Measurements from ENCODE around the gene LARGE1.

Gene LARGE1

DNA sequence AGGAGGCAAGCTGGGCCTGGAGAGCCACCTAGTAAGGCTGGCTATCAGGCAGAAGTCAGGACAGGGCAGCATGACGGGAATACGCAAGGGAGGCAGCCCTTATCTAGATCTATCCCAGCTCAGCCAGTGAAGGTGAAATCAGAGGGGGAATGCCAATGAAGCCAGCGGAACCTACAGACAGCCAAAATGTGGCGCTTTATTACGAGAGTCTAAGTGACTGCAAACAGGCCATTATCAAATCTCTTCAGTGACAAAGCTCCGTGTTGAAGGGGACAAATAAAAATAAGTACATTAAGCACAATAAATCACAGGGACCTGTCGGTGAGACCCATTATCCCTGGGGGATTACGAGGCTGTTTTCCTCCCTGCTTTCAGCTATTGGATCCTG lies 22.8 kb downstream of the LARGE1 start:
- ATAC-seq, result no peak
- peaks cover 26% of the 10 kb centered on the region for H3K4me1 Mint-ChIP-seq
- no peak overlapping the region for H3K4me3 Mint-ChIP-seq
- peaks cover 3% of the 10 kb centered on the region for H3K9me3 Mint-ChIP-seq
- H3K36me3 Mint-ChIP-seq, result peaks cover 6% of the 10 kb centered on the region
- H3K27ac Mint-ChIP-seq, result peak overlapping the region; percentile 85
- H3K27me3 Mint-ChIP-seq, result no peaks in the 10 kb centered on the region

- Mint-ChIP-seq H3K36me3 (peaks cover 6% of the 10 kb centered on the region), H3K4me3 (peak overlapping the region; percentile 46), H3K4me1 (peaks cover 26% of the 10 kb centered on the region), H3K9me3 (peaks cover 3% of the 10 kb centered on the region), H3K27ac (peak overlapping the region; percentile 85), H3K27me3 (no peaks in the 10 kb centered on the region)
- peak; percentile 76 for ATAC-seq
Observed at GRCh38 chr22:33896575-33897447, 23.5 kb downstream of the LARGE1 start.

- H3K4me1 Mint-ChIP-seq, result peaks cover 26% of the 10 kb centered on the region
- peak overlapping the region; percentile 44 for H3K4me3 Mint-ChIP-seq
- H3K9me3 Mint-ChIP-seq, result peaks cover 3% of the 10 kb centered on the region
- peaks cover 6% of the 10 kb centered on the region for H3K36me3 Mint-ChIP-seq
- peak; percentile 70 for ATAC-seq
- no peaks in the 10 kb centered on the region for H3K27me3 Mint-ChIP-seq
- peak overlapping the region; percentile 85 for H3K27ac Mint-ChIP-seq
Observed at GRCh38 chr22:33896154-33896553, 24.1 kb downstream of the LARGE1 start.

GRCh38 chr22:33895444-33895843 lies 24.8 kb downstream of the LARGE1 start:
- Mint-ChIP-seq H3K27ac (peak overlapping the region; percentile 85), H3K4me1 (peaks cover 26% of the 10 kb centered on the region)

DNA sequence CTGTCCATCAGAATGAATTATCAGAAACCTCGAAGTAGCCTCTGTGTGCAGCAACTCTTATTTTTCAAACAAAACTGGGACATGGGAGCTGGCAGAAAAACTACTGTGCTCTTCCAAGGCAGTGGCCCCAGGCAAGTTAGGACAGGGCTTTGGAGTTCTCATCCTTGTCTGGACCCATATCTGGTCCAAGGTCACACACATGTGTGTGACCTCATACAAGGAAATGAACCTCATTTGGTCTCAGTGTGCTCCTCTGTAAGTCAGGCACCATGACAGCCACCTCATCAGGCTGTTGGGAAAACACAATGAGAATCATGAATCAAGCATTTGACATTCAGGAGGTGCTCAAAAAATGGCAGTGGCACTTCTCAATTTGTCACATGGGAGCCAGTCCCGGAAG lies 25.8 kb downstream of the LARGE1 start:
- Mint-ChIP-seq H3K36me3 (peaks cover 6% of the 10 kb centered on the region), H3K4me1 (peaks cover 32% of the 10 kb centered on the region), H3K27ac (no peak overlapping the region), H3K4me3 (no peak overlapping the region), H3K27me3 (no peaks in the 10 kb centered on the region), H3K9me3 (peaks cover 3% of the 10 kb centered on the region)
- ATAC-seq, result no peak

More at GRCh38 chr22:33895444-33895843, 24.8 kb downstream of the LARGE1 start:
- Mint-ChIP-seq H3K36me3 (peaks cover 6% of the 10 kb centered on the region), H3K9me3 (peaks cover 3% of the 10 kb centered on the region), H3K27me3 (no peaks in the 10 kb centered on the region), H3K4me3 (no peak overlapping the region)
- ATAC-seq, result no peak

GRCh38 chr22:33894036-33894435 lies 26.2 kb downstream of the LARGE1 start:
- peaks cover 3% of the 10 kb centered on the region for H3K9me3 Mint-ChIP-seq
- no peak overlapping the region for H3K27ac Mint-ChIP-seq
- H3K36me3 Mint-ChIP-seq, result peaks cover 6% of the 10 kb centered on the region
- H3K4me1 Mint-ChIP-seq, result peaks cover 37% of the 10 kb centered on the region
- no peaks in the 10 kb centered on the region for H3K27me3 Mint-ChIP-seq
- no peak for ATAC-seq
- no peak overlapping the region for H3K4me3 Mint-ChIP-seq

- ATAC-seq, result no peak
- peaks cover 40% of the 10 kb centered on the region for H3K4me1 Mint-ChIP-seq
- no peaks in the 10 kb centered on the region for H3K27me3 Mint-ChIP-seq
- peaks cover 3% of the 10 kb centered on the region for H3K9me3 Mint-ChIP-seq
- H3K36me3 Mint-ChIP-seq, result peaks cover 6% of the 10 kb centered on the region
- no peak overlapping the region for H3K4me3 Mint-ChIP-seq
- H3K27ac Mint-ChIP-seq, result no peak overlapping the region
Observed at GRCh38 chr22:33893512-33893911, 26.8 kb downstream of the LARGE1 start.

GRCh38 chr22:33891992-33892391 lies 28.3 kb downstream of the LARGE1 start:
- no peak for ATAC-seq
- peaks cover 3% of the 10 kb centered on the region for H3K9me3 Mint-ChIP-seq
- H3K27me3 Mint-ChIP-seq, result no peaks in the 10 kb centered on the region
- peaks cover 6% of the 10 kb centered on the region for H3K36me3 Mint-ChIP-seq
- no peak overlapping the region for H3K27ac Mint-ChIP-seq
- peaks cover 28% of the 10 kb centered on the region for H3K4me1 Mint-ChIP-seq
- no peak overlapping the region for H3K4me3 Mint-ChIP-seq

DNA sequence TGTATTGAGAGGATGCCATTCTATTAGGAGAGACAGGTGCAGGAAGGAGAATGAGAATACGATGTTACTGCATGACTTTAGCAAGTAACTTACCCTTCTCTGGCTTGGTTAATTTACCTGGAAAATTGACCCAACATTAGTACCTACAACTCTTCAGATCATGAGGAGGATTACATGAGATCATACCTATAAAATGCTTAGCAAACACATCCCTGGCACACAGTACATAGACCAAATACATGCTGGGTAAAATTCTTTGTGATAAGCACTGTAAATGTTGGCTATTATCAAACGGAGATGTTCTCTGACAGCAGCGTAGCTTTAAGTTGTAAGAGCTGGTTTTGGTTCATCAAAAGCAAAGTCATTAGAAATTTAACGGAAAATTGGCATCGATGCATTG lies 28.8 kb downstream of the LARGE1 start:
- Mint-ChIP-seq H3K27ac (no peak overlapping the region), H3K27me3 (no peaks in the 10 kb centered on the region), H3K4me1 (peaks cover 23% of the 10 kb centered on the region), H3K9me3 (peaks cover 3% of the 10 kb centered on the region), H3K36me3 (peaks cover 6% of the 10 kb centered on the region), H3K4me3 (no peak overlapping the region)
- ATAC-seq, result no peak

DNA sequence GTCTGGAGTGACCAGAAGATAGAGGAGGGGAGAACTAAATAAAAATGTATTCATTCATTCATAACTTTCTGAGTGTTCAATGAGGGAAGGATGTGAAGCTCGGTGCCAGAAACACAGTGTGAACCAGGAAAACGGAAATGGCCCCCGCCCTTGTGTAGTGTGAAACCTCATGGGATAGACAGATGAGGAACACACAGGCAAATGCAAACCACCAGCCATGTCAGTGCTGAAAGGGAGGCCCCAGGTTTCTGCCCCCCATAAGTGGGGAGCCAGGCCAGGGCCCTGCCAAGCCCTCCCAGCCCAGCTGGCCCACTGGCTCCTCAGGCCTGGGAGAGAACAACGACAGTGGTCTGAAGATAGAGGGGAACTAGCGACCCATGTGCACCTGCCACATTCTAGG lies 30.5 kb downstream of the LARGE1 start:
- Mint-ChIP-seq H3K4me1 (peaks cover 20% of the 10 kb centered on the region), H3K4me3 (no peak overlapping the region), H3K36me3 (no peaks in the 10 kb centered on the region), H3K27ac (no peak overlapping the region), H3K9me3 (no peaks in the 10 kb centered on the region), H3K27me3 (no peaks in the 10 kb centered on the region)
- ATAC-seq, result no peak

DNA sequence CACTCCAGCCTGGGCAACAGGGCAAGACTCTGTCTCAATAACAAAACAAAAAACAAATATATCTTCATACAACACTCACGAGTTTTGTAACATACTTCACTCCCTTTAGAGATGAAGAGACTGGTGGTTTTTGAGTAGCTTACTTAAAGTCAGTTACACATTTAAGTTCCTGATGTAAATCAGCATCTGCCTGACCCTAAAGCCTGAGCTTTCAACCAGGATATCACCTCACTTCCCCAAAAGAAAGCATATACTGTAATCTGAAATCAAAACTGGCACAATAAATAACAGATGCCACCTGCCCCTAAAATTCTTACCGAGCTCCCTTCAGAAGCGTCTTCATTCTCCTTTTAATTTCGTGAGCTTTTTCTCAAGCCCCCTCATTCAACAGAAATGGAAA lies 31.5 kb downstream of the LARGE1 start:
- H3K4me3 Mint-ChIP-seq, result no peak overlapping the region
- ATAC-seq, result no peak

GRCh38 chr22:33887173-33887572 lies 33.1 kb downstream of the LARGE1 start:
- Mint-ChIP-seq H3K9me3 (no peaks in the 10 kb centered on the region), H3K27me3 (no peaks in the 10 kb centered on the region), H3K4me3 (no peak overlapping the region), H3K36me3 (no peaks in the 10 kb centered on the region), H3K4me1 (peaks cover 37% of the 10 kb centered on the region), H3K27ac (no peak overlapping the region)
- no peak for ATAC-seq

More for the DNA sequence above, 31.5 kb downstream of the LARGE1 start:
- H3K9me3 Mint-ChIP-seq, result no peaks in the 10 kb centered on the region
- no peaks in the 10 kb centered on the region for H3K36me3 Mint-ChIP-seq
- no peak overlapping the region for H3K27ac Mint-ChIP-seq
- H3K27me3 Mint-ChIP-seq, result no peaks in the 10 kb centered on the region
- peaks cover 25% of the 10 kb centered on the region for H3K4me1 Mint-ChIP-seq

DNA sequence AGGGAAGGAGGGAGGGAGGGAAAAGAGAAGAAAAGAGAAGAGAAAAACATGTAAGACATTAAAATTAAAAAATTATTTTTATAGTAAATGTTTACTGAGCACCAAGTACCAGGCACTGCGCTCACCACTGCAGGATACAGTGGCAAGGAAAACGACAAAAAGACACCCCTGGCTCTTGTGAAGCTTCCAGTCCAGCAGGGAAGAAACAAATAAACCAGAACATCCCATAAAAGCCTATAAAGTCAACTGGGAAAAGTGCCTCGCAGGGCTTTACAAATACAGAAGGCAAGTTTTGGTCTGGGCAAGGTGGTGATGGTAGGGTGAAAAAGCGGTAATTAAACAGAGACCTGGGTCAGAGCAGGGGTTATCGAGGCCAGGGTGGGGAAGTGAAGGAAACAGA lies 33.6 kb downstream of the LARGE1 start:
- Mint-ChIP-seq H3K9me3 (no peaks in the 10 kb centered on the region), H3K27me3 (no peaks in the 10 kb centered on the region), H3K27ac (no peak overlapping the region), H3K4me1 (peaks cover 37% of the 10 kb centered on the region), H3K36me3 (no peaks in the 10 kb centered on the region), H3K4me3 (no peak overlapping the region)
- no peak for ATAC-seq

DNA sequence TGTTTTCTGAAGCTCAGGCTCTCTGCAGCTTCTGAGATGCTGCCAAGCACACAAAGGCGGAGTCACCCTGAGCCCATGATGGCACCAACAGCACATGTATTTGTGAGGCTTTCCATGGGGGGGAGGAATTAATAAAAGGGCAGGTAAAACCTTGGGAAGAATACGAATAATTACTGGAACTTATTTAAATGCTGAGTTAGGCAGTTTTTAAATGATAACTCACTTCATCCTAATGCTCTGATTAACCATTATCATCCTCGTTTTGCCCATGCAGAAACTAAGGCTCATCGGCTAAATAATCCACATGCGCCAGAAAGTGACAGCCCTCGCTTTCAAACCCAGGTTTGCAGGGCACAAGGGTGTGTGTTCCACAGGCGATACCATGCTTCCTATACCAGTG lies 35.4 kb downstream of the LARGE1 start:
- Mint-ChIP-seq H3K27me3 (no peaks in the 10 kb centered on the region), H3K27ac (no peak overlapping the region), H3K36me3 (no peaks in the 10 kb centered on the region), H3K9me3 (no peaks in the 10 kb centered on the region), H3K4me3 (no peak overlapping the region), H3K4me1 (peaks cover 34% of the 10 kb centered on the region)
- no peak for ATAC-seq

DNA sequence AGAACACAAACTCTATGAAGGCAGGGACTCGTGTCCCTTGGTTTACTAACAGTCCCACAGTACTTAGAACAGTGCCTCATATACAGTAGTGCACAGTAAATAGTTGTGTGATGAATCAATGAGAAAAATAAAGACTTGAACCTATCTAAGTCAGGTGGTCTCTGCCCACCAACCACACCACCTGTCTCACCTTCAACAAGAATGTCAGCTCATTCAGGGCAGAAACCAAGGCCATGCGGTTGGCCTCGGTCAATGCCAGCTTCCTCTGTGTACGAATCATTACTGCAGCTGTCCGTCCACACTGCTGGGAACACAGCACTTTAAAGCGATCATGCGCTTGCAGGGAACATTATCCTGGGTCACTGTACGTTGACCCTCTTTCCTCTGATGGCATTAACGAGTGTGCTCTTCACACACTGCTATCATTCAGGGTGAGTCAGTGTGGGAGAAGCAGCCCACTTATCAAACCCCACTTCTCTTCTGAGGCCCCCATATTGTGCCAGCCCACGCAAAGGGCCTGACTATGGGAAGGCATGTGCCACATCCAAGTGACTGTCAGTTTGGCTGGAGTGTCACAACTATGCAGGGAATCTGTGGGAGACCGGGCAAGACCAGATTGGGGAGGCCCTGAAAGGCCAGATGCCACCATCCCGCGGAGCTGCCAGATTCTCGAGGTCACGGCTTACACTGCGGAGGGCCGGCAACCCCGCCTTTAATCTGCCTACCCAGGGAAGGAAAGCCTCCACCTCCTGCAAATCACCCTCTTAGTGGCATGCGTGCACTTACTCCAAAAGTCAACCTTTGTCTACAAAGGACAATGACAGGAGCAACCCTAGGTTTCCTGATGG lies 36.1 kb downstream of the LARGE1 start:
- ATAC-seq, result no peak
- peaks cover 27% of the 10 kb centered on the region for H3K4me1 Mint-ChIP-seq

More for the DNA sequence above, 36.1 kb downstream of the LARGE1 start:
- Mint-ChIP-seq H3K27me3 (no peaks in the 10 kb centered on the region), H3K36me3 (no peaks in the 10 kb centered on the region), H3K9me3 (no peaks in the 10 kb centered on the region), H3K4me3 (no peak overlapping the region), H3K27ac (no peak overlapping the region)
